Suprapubic skin (tissue), 4 donors: ENCODE measurements around the gene YARS1. TPM values are rescaled to one million over a fixed set of nuclear protein-coding genes. Genes with fewer than 3 reads are reported as not detected.
A peak's percentile ranks its signal among the peaks of the same experiment; 100 is the strongest.

ENCODE experiments used
- DNase-seq, 2 donors: peaks; one replicate each; pipeline ENCODE4 v3.0.0-alpha.2; 2019; ENCODE audit warnings: low spot score in 2 of 2
- H3K27ac ChIP-seq: fragments of 200-600 bp; sonication (generic); one replicate; pipeline ENCODE4 v1.5.1; 2019
- H3K27me3 ChIP-seq: fragments of 200-600 bp; sonication (generic); one replicate; pipeline ENCODE4 v1.5.1; 2019
- H3K36me3 ChIP-seq: fragments of 200-600 bp; sonication (generic); one replicate; pipeline ENCODE4 v1.5.1; 2019
- H3K4me1 ChIP-seq: fragments of 200-600 bp; sonication (generic); one replicate; pipeline ENCODE4 v1.5.1; 2019
- H3K4me3 ChIP-seq: fragments of 200-600 bp; sonication (generic); one replicate; pipeline ENCODE4 v1.5.1; 2019; ENCODE audit warnings: mild to moderate bottlenecking
- H3K9me3 ChIP-seq: fragments of 200-600 bp; sonication (generic); one replicate; pipeline ENCODE4 v1.5.1; 2019
- EP300 ChIP-seq: sonication (generic); formaldehyde crosslinking; IDR thresholded peaks from one replicate; pipeline ENCODE4 v1.6.1; 2017; ENCODE audit warnings: antibody characterized with exemption
- POLR2A ChIP-seq, 2 donors: fragments of 450-650 bp; IDR thresholded peaks; one replicate each; pipeline ENCODE4 v1.6.1; 2017; ENCODE audit warnings: antibody characterized with exemption in 2 of 2, mild to moderate bottlenecking in 2 of 2, moderate library complexity in 2 of 2
- POLR2AphosphoS5 ChIP-seq, 3 donors: sonication (generic); formaldehyde crosslinking; IDR thresholded peaks; one replicate each; pipeline ENCODE4 v1.6.1; 2017; ENCODE audit warnings: antibody characterized with exemption in 3 of 3
- WGBS: methylation state at CpG from one replicate; pipeline ENCODE4 v1.1.5; 2018; 5-methylcytosine and 5-hydroxymethylcytosine counted together
- total RNA-seq, 4 donors: library from RNA; depleted of rRNA; stranded (reverse); fragments of >200 nt; gene quantifications; one replicate each; pipeline ENCODE4 v1.1.0, GENCODE V29; 2016
- TF ChIP-seq, protein P1 (sequence below), 2 donors: fragments of 200-600 bp in 1 of 2; fragments of 450-650 bp in 1 of 2; sonication (generic) in 1 of 2; IDR thresholded peaks; one replicate each; pipeline ENCODE4 v1.5.1; 2016 to 2019; ENCODE audit warnings: antibody characterized with exemption in 2 of 2, mild to moderate bottlenecking in 1 of 2, moderate library complexity in 1 of 2

The YARS1 gene
- total RNA-seq, 4 donors from 2014 or later: 47.1 to 68.1 (median 50.7) TPM

- 3% methylated on average over 43 of the region's 47 CpGs for WGBS
- Histone ChIP-seq H3K27me3 (no peaks in the 10 kb centered on the region), H3K36me3 (no peaks in the 10 kb centered on the region), H3K4me1 (peaks cover 65% of the 10 kb centered on the region), H3K4me3 (peak overlapping the region; percentile 80), H3K9me3 (no peaks in the 10 kb centered on the region), H3K27ac (peak overlapping the region; percentile 96)
- no peak for DNase-seq
- TF ChIP-seq EP300 (no peak), POLR2AphosphoS5 (IDR thresholded peaks at IDR 0.05) (no peak)
- TF ChIP-seq, protein P1, sequence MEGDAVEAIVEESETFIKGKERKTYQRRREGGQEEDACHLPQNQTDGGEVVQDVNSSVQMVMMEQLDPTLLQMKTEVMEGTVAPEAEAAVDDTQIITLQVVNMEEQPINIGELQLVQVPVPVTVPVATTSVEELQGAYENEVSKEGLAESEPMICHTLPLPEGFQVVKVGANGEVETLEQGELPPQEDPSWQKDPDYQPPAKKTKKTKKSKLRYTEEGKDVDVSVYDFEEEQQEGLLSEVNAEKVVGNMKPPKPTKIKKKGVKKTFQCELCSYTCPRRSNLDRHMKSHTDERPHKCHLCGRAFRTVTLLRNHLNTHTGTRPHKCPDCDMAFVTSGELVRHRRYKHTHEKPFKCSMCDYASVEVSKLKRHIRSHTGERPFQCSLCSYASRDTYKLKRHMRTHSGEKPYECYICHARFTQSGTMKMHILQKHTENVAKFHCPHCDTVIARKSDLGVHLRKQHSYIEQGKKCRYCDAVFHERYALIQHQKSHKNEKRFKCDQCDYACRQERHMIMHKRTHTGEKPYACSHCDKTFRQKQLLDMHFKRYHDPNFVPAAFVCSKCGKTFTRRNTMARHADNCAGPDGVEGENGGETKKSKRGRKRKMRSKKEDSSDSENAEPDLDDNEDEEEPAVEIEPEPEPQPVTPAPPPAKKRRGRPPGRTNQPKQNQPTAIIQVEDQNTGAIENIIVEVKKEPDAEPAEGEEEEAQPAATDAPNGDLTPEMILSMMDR (IDR thresholded peaks at IDR 0.05): no peak
Measured at GRCh38 chr1:32754317-32755097, 62.7 kb downstream of the YARS1 start.

GRCh38 chr1:32753532-32754316 lies 63.4 kb downstream of the YARS1 start:
- no peaks in the 10 kb centered on the region for H3K9me3 ChIP-seq
- TF ChIP-seq EP300: no peak
- TF ChIP-seq, protein P1 (IDR thresholded peaks at IDR 0.05): no peak
- TF ChIP-seq POLR2AphosphoS5 (IDR thresholded peaks at IDR 0.05): peak in 1 of 3 donors; percentile 57
- TF ChIP-seq POLR2A (IDR thresholded peaks at IDR 0.05): peak in 1 of 2 donors; percentile 66
- peak in 1 of 2 donors; percentile 79 for DNase-seq
- H3K4me1 ChIP-seq: peaks cover 58% of the 10 kb centered on the region
- no peaks in the 10 kb centered on the region for H3K27me3 ChIP-seq
- peak overlapping the region; percentile 80 for H3K4me3 ChIP-seq
- WGBS: 4% methylated on average over 16 of the region's 66 CpGs
- H3K27ac ChIP-seq: peak overlapping the region; percentile 96
- no peaks in the 10 kb centered on the region for H3K36me3 ChIP-seq

DNA sequence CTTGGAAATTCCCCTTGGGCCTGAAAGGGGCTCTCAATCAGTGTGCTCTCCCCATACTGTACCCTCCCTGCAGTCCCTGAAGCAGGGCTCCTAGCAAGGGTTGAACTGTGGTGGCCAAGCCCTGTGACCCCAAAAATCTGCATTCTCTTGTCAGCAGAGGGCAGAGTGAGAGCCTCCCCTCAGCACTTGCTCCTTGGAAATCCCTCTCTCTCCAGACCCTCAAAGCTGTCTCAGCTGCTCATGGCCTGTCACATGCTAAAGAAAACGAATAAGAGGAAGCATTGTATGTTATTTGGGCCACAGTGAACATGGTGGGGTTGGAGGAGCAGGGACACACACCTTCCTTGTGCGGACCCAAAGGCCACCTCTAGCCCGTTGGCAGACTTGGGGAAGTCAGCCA lies 67.4 kb downstream of the YARS1 start:
- TF ChIP-seq EP300 (no peak), POLR2A (IDR thresholded peaks at IDR 0.05) (no peak), POLR2AphosphoS5 (IDR thresholded peaks at IDR 0.05) (no peak)
- TF ChIP-seq, protein P1 (IDR thresholded peaks at IDR 0.05): no peak
- H3K36me3 ChIP-seq: no peaks in the 10 kb centered on the region
- no peak overlapping the region for H3K4me3 ChIP-seq
- no peak overlapping the region for H3K27ac ChIP-seq
- no peaks in the 10 kb centered on the region for H3K27me3 ChIP-seq
- 67% methylated on average over 3 of the region's 3 CpGs for WGBS
- H3K4me1 ChIP-seq: peaks cover 29% of the 10 kb centered on the region
- no peak for DNase-seq
- H3K9me3 ChIP-seq: no peaks in the 10 kb centered on the region

DNA sequence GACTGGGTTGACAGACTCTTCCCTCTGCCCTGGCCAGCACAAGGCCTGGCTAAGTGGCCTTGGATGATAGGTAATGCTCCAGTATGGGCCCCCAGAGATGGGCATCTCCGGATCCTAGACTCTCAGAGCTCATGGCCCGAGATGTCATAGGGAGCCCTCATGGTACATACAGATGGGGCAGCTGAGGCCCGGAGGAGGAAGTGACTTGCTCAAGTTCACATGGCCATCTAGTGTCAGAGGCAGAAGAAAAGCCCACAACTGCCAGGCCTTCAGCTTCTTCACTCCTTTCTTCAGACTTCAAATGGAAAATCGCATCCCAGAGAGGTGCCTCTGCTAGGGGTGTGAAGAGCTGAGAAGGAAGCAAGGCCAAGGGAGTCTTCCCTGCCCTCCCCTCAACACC lies 67.8 kb downstream of the YARS1 start:
- Histone ChIP-seq H3K27ac (no peak overlapping the region), H3K9me3 (no peaks in the 10 kb centered on the region), H3K4me1 (peaks cover 24% of the 10 kb centered on the region), H3K4me3 (no peak overlapping the region), H3K36me3 (no peaks in the 10 kb centered on the region), H3K27me3 (no peaks in the 10 kb centered on the region)
- no peak for DNase-seq
- TF ChIP-seq POLR2A (IDR thresholded peaks at IDR 0.05) (no peak), POLR2AphosphoS5 (IDR thresholded peaks at IDR 0.05) (no peak), EP300 (no peak)
- TF ChIP-seq, protein P1 (IDR thresholded peaks at IDR 0.05): no peak
- 81% methylated on average over 4 of the region's 4 CpGs for WGBS

DNA sequence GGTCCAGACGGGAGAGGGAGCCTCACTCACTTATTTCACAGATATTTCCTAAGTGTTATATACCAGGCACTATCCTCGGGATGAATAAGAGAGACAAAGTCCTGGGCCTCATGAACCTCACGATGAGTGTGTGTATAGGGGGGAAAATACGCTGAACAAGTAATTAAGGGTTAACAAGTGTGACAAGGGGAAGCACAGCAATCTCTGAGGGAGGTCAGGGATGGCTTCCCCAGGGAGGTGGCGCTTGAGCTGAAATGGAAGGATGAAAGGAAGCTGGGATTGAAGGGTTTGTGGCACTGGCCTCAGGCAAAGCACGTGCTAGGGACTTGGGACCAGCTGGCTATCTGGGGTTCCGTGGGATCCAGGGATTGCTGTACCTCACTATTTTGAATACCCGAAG lies 68.2 kb downstream of the YARS1 start:
- Histone ChIP-seq H3K27ac (no peak overlapping the region), H3K36me3 (no peaks in the 10 kb centered on the region), H3K9me3 (no peaks in the 10 kb centered on the region), H3K4me3 (no peak overlapping the region), H3K4me1 (peaks cover 21% of the 10 kb centered on the region), H3K27me3 (no peaks in the 10 kb centered on the region)
- TF ChIP-seq POLR2A (IDR thresholded peaks at IDR 0.05) (no peak), POLR2AphosphoS5 (IDR thresholded peaks at IDR 0.05) (no peak), EP300 (no peak)
- TF ChIP-seq, protein P1 (IDR thresholded peaks at IDR 0.05): no peak
- 84% methylated on average over 8 of the region's 8 CpGs for WGBS
- no peak for DNase-seq
